GM23338 (cell line): ENCODE results near the gene ZNF292. TPM values are rescaled to one million over a fixed set of nuclear protein-coding genes. Genes with fewer than 3 reads are reported as not detected.

Source experiments
- ATAC-seq: fragments of 200-7000 bp; cut with Tn5 transposase; 3 replicates; pipeline ENCODE4 v1.9.1; 2020
- DNase-seq: peaks from one replicate; pipeline ENCODE4 v3.0.0-alpha.2; 2015; ENCODE audit warnings: low spot score
- H2AFZ ChIP-seq: fragments of 200-600 bp; sonication (generic); 2 replicates; pipeline ENCODE4 v1.8.0; 2016; ENCODE audit warnings: antibody characterized with exemption, mild to moderate bottlenecking, moderate library complexity
- H3F3A ChIP-seq: fragments of 200-600 bp; sonication (generic); replicated peaks from 2 replicates; pipeline ENCODE4 v1.8.0; 2017; ENCODE audit warnings: antibody characterized with exemption, mixed run types, low read depth
- H3K27ac ChIP-seq: fragments of 200-600 bp; sonication (generic); 2 replicates; pipeline ENCODE4 v1.6.1; 2016; ENCODE audit warnings: low read depth
- H3K27me3 ChIP-seq: fragments of 200-600 bp; sonication (generic); 2 replicates; pipeline ENCODE4 v1.8.0; 2016; ENCODE audit warnings: mild to moderate bottlenecking, mixed run types, moderate library complexity; ENCODE audit not compliant: insufficient read depth
- H3K36me3 ChIP-seq: fragments of 200-600 bp; sonication (generic); 2 replicates; pipeline ENCODE4 v1.8.0; 2016; ENCODE audit warnings: mild to moderate bottlenecking; ENCODE audit not compliant: insufficient read depth
- H3K4me1 ChIP-seq: fragments of 200-600 bp; sonication (generic); 2 replicates; pipeline ENCODE4 v1.8.0; 2016; ENCODE audit warnings: mild to moderate bottlenecking, moderate library complexity; ENCODE audit not compliant: insufficient read depth
- H3K4me2 ChIP-seq: fragments of 200-600 bp; sonication (generic); 2 replicates; pipeline ENCODE4 v1.7.1; 2017; ENCODE audit warnings: mixed run types
- H3K4me3 ChIP-seq: fragments of 200-600 bp; sonication (generic); 2 replicates; pipeline ENCODE4 v1.6.1; 2016; ENCODE audit warnings: mixed run types
- H3K79me2 ChIP-seq: fragments of 200-600 bp; sonication (generic); replicated peaks from 2 replicates; pipeline ENCODE4 v1.8.0; 2017; ENCODE audit warnings: mild to moderate bottlenecking; ENCODE audit not compliant: insufficient read depth
- H3K9me2 ChIP-seq: fragments of 200-600 bp; sonication (generic); 2 replicates; pipeline ENCODE4 v1.8.0; 2017; ENCODE audit not compliant: insufficient read depth
- H4K20me1 ChIP-seq: fragments of 200-600 bp; sonication (generic); replicated peaks from 2 replicates; pipeline ENCODE4 v1.8.0; 2017; ENCODE audit warnings: mild to moderate bottlenecking; ENCODE audit not compliant: insufficient read depth
- H3K27ac Mint-ChIP-seq: 2 replicates; pipeline ENCODE4 v1.8.0; 2020; ENCODE audit warnings: inconsistent platforms, mild to moderate bottlenecking, moderate library complexity, mixed read lengths
- H3K27me3 Mint-ChIP-seq: 3 replicates; pipeline ENCODE4 v1.8.0; 2022; ENCODE audit warnings: low read depth, mild to moderate bottlenecking, moderate library complexity, mixed read lengths, inconsistent platforms; ENCODE audit not compliant: insufficient read depth, poor library complexity
- H3K36me3 Mint-ChIP-seq: 3 replicates; pipeline ENCODE4 v1.8.0; 2021; ENCODE audit warnings: low read depth, mild to moderate bottlenecking, inconsistent platforms, moderate library complexity, mixed read lengths
- H3K4me1 Mint-ChIP-seq: 3 replicates; pipeline ENCODE4 v1.8.0; 2020; ENCODE audit warnings: mild to moderate bottlenecking, inconsistent platforms, mixed read lengths
- H3K4me3 Mint-ChIP-seq: 3 replicates; pipeline ENCODE4 v1.8.0; 2021; ENCODE audit warnings: moderate library complexity, mild to moderate bottlenecking, inconsistent platforms, mixed read lengths
- H3K9me3 Mint-ChIP-seq: 3 replicates; pipeline ENCODE4 v1.8.0; 2020; ENCODE audit warnings: moderate library complexity, mild to moderate bottlenecking, inconsistent platforms, mixed read lengths
- CREB1 ChIP-seq: fragments of 250-450 bp; sonication (Bioruptor Pico); IDR thresholded peaks from 2 replicates; pipeline ENCODE4 v1.5.0; 2020; ENCODE audit warnings: low read depth, mild to moderate bottlenecking, moderate library complexity
- EZH2 ChIP-seq: fragments of 200-600 bp; sonication (generic); IDR thresholded peaks from one replicate; pipeline ENCODE4 v1.8.0; 2017; ENCODE audit warnings: antibody characterized with exemption, mild to moderate bottlenecking, low read depth; ENCODE audit not compliant: unreplicated experiment
- EZH2phosphoT487 ChIP-seq: fragments of 200-600 bp; sonication (generic); IDR thresholded peaks from one replicate; pipeline ENCODE4 v1.8.1; 2018; ENCODE audit warnings: antibody characterized with exemption; ENCODE audit not compliant: unreplicated experiment
- NANOG ChIP-seq: IDR thresholded peaks from 2 replicates; pipeline ENCODE4 v1.6.1; 2016; ENCODE audit warnings: antibody characterized with exemption, borderline replicate concordance
- POLR2AphosphoS5 ChIP-seq: IDR thresholded peaks from 2 replicates; pipeline ENCODE4 v1.6.1; 2016; ENCODE audit warnings: antibody characterized with exemption, low read depth
- ZNF114 ChIP-seq: fragments of 250-450 bp; sonication (Bioruptor Pico); IDR thresholded peaks from 2 replicates; pipeline ENCODE4 v1.5.0; 2020; ENCODE audit warnings: mild to moderate bottlenecking, moderate library complexity
- ZNF331 ChIP-seq: fragments of 250-450 bp; sonication (Bioruptor Pico); IDR thresholded peaks from 2 replicates; pipeline ENCODE4 v1.5.0; 2020; ENCODE audit warnings: low read depth, mild to moderate bottlenecking, moderate library complexity
- polyA plus RNA-seq: library from polyadenylated mRNA; unstranded; fragments of >200 nt; fragmentation: Nextera tagmentation; extraction: Ambion mirVana; gene quantifications from 2 replicates; pipeline ENCODE4 v1.2.1, GENCODE V29; 2016
- total RNA-seq: library from RNA; depleted of rRNA; stranded (reverse); fragments of >200 nt; shearing (Covaris generic); gene quantifications from 2 replicates; pipeline ENCODE4 v1.2.3, GENCODE V29; 2014
- TF ChIP-seq, protein P1 (sequence below): fragments of 250-450 bp; sonication (Bioruptor Pico); IDR thresholded peaks from 2 replicates; pipeline ENCODE4 v1.5.0; 2020; ENCODE audit warnings: mild to moderate bottlenecking, moderate library complexity
- TF ChIP-seq, protein P2 (sequence below), 2 experiments: fragments of 200-600 bp in 1 of 2; sonication (generic) in 1 of 2; conservative IDR thresholded peaks; 2 replicates each; pipeline versions ENCODE4 v1.5.1 to v1.6.1; 2016 to 2017; ENCODE audit warnings: antibody characterized with exemption in 2 of 2, low read depth in 2 of 2, mild to moderate bottlenecking in 2 of 2, moderate library complexity in 1 of 2
- TF ChIP-seq, protein P3 (sequence below): IDR thresholded peaks from one replicate; pipeline ENCODE4 v1.6.1; 2018; ENCODE audit warnings: antibody characterized with exemption; ENCODE audit not compliant: unreplicated experiment

Gene ZNF292
- total and polyA plus RNA-seq, 2 experiments from 2014 or later, result 45.7 to 67.9 TPM

DNA sequence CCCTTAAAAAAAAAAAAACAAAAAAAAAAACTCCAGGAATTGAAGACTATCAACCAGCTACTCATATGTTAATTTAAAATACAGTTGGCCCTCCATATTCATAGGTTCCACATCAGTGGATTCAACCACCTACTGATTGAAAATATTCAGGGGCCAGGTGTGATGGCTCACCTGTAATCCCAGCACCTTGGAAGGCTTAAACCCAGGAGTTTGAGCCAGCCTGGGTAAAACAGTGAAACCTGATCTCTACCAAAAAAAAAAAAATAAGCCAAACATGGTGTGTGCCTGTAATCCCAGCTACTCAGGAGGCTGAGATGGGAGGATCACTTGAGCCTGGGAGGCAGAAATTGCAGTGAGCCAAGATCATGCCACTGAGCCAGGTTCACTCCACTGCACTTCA, 94.7 kb downstream of the ZNF292 start:
- Histone ChIP-seq H3K79me2 (no peaks in the 10 kb centered on the region), H3K9me2 (no peaks in the 10 kb centered on the region), H3K4me3 (no peak overlapping the region), H3K27me3 (no peaks in the 10 kb centered on the region), H3K27ac (no peak overlapping the region; the same call in 1 of the 2 replicates), H3K36me3 (peaks cover 17% of the 10 kb centered on the region; the same call in 1 of the 2 replicates), H3F3A (no peaks in the 10 kb centered on the region), H4K20me1 (peaks cover 6% of the 10 kb centered on the region; the same call in 1 of the 2 replicates), H2AFZ (no peak overlapping the region), H3K4me1 (no peaks in the 10 kb centered on the region), H3K4me2 (no peak overlapping the region)
- TF ChIP-seq EZH2phosphoT487 (no peak), CREB1 (no peak), POLR2AphosphoS5 (no peak), NANOG (no peak), EZH2 (no peak), ZNF331 (CRISPR knock-in tag) (no peak), ZNF114 (CRISPR knock-in tag) (no peak)
- TF ChIP-seq, protein P1, sequence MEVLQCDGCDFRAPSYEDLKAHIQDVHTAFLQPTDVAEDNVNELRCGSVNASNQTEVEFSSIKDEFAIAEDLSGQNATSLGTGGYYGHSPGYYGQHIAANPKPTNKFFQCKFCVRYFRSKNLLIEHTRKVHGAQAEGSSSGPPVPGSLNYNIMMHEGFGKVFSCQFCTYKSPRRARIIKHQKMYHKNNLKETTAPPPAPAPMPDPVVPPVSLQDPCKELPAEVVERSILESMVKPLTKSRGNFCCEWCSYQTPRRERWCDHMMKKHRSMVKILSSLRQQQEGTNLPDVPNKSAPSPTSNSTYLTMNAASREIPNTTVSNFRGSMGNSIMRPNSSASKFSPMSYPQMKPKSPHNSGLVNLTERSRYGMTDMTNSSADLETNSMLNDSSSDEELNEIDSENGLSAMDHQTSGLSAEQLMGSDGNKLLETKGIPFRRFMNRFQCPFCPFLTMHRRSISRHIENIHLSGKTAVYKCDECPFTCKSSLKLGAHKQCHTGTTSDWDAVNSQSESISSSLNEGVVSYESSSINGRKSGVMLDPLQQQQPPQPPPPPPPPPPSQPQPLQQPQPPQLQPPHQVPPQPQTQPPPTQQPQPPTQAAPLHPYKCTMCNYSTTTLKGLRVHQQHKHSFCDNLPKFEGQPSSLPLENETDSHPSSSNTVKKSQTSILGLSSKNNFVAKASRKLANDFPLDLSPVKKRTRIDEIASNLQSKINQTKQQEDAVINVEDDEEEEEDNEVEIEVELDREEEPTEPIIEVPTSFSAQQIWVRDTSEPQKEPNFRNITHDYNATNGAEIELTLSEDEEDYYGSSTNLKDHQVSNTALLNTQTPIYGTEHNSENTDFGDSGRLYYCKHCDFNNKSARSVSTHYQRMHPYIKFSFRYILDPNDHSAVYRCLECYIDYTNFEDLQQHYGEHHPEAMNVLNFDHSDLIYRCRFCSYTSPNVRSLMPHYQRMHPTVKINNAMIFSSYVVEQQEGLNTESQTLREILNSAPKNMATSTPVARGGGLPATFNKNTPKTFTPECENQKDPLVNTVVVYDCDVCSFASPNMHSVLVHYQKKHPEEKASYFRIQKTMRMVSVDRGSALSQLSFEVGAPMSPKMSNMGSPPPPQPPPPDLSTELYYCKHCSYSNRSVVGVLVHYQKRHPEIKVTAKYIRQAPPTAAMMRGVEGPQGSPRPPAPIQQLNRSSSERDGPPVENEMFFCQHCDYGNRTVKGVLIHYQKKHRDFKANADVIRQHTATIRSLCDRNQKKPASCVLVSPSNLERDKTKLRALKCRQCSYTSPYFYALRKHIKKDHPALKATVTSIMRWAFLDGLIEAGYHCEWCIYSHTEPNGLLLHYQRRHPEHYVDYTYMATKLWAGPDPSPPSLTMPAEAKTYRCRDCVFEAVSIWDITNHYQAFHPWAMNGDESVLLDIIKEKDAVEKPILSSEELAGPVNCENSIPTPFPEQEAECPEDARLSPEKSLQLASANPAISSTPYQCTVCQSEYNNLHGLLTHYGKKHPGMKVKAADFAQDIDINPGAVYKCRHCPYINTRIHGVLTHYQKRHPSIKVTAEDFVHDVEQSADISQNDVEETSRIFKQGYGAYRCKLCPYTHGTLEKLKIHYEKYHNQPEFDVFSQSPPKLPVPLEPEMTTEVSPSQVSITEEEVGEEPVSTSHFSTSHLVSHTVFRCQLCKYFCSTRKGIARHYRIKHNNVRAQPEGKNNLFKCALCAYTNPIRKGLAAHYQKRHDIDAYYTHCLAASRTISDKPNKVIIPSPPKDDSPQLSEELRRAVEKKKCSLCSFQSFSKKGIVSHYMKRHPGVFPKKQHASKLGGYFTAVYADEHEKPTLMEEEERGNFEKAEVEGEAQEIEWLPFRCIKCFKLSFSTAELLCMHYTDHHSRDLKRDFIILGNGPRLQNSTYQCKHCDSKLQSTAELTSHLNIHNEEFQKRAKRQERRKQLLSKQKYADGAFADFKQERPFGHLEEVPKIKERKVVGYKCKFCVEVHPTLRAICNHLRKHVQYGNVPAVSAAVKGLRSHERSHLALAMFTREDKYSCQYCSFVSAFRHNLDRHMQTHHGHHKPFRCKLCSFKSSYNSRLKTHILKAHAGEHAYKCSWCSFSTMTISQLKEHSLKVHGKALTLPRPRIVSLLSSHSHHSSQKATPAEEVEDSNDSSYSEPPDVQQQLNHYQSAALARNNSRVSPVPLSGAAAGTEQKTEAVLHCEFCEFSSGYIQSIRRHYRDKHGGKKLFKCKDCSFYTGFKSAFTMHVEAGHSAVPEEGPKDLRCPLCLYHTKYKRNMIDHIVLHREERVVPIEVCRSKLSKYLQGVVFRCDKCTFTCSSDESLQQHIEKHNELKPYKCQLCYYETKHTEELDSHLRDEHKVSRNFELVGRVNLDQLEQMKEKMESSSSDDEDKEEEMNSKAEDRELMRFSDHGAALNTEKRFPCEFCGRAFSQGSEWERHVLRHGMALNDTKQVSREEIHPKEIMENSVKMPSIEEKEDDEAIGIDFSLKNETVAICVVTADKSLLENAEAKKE (CRISPR knock-in tag), result no peak
- TF ChIP-seq, protein P2, sequence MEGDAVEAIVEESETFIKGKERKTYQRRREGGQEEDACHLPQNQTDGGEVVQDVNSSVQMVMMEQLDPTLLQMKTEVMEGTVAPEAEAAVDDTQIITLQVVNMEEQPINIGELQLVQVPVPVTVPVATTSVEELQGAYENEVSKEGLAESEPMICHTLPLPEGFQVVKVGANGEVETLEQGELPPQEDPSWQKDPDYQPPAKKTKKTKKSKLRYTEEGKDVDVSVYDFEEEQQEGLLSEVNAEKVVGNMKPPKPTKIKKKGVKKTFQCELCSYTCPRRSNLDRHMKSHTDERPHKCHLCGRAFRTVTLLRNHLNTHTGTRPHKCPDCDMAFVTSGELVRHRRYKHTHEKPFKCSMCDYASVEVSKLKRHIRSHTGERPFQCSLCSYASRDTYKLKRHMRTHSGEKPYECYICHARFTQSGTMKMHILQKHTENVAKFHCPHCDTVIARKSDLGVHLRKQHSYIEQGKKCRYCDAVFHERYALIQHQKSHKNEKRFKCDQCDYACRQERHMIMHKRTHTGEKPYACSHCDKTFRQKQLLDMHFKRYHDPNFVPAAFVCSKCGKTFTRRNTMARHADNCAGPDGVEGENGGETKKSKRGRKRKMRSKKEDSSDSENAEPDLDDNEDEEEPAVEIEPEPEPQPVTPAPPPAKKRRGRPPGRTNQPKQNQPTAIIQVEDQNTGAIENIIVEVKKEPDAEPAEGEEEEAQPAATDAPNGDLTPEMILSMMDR (conservative IDR thresholded peaks at IDR 0.05; ENCODE audit: low read depth in 2 of 2), result no peak
- TF ChIP-seq, protein P3, sequence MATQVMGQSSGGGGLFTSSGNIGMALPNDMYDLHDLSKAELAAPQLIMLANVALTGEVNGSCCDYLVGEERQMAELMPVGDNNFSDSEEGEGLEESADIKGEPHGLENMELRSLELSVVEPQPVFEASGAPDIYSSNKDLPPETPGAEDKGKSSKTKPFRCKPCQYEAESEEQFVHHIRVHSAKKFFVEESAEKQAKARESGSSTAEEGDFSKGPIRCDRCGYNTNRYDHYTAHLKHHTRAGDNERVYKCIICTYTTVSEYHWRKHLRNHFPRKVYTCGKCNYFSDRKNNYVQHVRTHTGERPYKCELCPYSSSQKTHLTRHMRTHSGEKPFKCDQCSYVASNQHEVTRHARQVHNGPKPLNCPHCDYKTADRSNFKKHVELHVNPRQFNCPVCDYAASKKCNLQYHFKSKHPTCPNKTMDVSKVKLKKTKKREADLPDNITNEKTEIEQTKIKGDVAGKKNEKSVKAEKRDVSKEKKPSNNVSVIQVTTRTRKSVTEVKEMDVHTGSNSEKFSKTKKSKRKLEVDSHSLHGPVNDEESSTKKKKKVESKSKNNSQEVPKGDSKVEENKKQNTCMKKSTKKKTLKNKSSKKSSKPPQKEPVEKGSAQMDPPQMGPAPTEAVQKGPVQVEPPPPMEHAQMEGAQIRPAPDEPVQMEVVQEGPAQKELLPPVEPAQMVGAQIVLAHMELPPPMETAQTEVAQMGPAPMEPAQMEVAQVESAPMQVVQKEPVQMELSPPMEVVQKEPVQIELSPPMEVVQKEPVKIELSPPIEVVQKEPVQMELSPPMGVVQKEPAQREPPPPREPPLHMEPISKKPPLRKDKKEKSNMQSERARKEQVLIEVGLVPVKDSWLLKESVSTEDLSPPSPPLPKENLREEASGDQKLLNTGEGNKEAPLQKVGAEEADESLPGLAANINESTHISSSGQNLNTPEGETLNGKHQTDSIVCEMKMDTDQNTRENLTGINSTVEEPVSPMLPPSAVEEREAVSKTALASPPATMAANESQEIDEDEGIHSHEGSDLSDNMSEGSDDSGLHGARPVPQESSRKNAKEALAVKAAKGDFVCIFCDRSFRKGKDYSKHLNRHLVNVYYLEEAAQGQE, result no peak
- no peak overlapping the region for H3K27ac Mint-ChIP-seq
- ATAC-seq (peak; percentile 75), DNase-seq (peak; percentile 39)
- no peaks in the 10 kb centered on the region for H3K4me1 Mint-ChIP-seq
- no peak overlapping the region for H3K4me3 Mint-ChIP-seq
- H3K9me3 Mint-ChIP-seq, result no peaks in the 10 kb centered on the region
- H3K27me3 Mint-ChIP-seq, result no peaks in the 10 kb centered on the region
- H3K36me3 Mint-ChIP-seq, result peaks cover 73% of the 10 kb centered on the region
